Astrocyte of the hippocampus (primary cell): ENCODE data around the gene SESN1.
"Not testable (repeated sequence)": the region's sequence is repeated elsewhere in the genome, so short reads cannot be mapped to it uniquely, and the experiment has no call there.

Source experiments
- DNase-seq: peaks from one replicate; pipeline ENCODE4 v3.0.0; 2011; ENCODE audit warnings: low read depth, low spot score

SESN1 gene

GRCh38 chr6:109001291-109001894, 93.3 kb downstream of the SESN1 start:
- no peak for DNase-seq

GRCh38 chr6:109000289-109000688, 94.4 kb downstream of the SESN1 start:
- no peak for DNase-seq

- DNase-seq: no peak
Measured at GRCh38 chr6:108999428-108999827, 95.2 kb downstream of the SESN1 start.

- DNase-seq: no peak
Measured at GRCh38 chr6:108998485-108998884, 96.2 kb downstream of the SESN1 start.

GRCh38 chr6:108996208-108996607, 98.4 kb downstream of the SESN1 start:
- no peak for DNase-seq

- DNase-seq: no peak
Measured at GRCh38 chr6:108995296-108995695, 99.3 kb downstream of the SESN1 start.

GRCh38 chr6:108993876-108994275, 100.8 kb downstream of the SESN1 start:
- DNase-seq: no peak

- DNase-seq: no peak
Measured at GRCh38 chr6:108989700-108990099, 104.9 kb downstream of the SESN1 start.

GRCh38 chr6:108988765-108989164, 105.9 kb downstream of the SESN1 start:
- no peak for DNase-seq

- peak; percentile 47 for DNase-seq
Measured at GRCh38 chr6:108988296-108988695, 106.3 kb downstream of the SESN1 start.

GRCh38 chr6:108987156-108987555, 107.5 kb downstream of the SESN1 start:
- DNase-seq: no peak

- DNase-seq: no peak
Measured at GRCh38 chr6:108985301-108985700, 109.3 kb downstream of the SESN1 start.

- no peak for DNase-seq
Measured at GRCh38 chr6:108983151-108983550, 111.5 kb downstream of the SESN1 start.

GRCh38 chr6:108982154-108983113, 112.2 kb downstream of the SESN1 start:
- no peak for DNase-seq

GRCh38 chr6:108978638-108979037, 116.0 kb downstream of the SESN1 start:
- not testable (repeated sequence) for DNase-seq

- no peak for DNase-seq
Measured at GRCh38 chr6:108974201-108974600, 120.4 kb downstream of the SESN1 start.

GRCh38 chr6:108969776-108970175, 124.9 kb downstream of the SESN1 start:
- DNase-seq: peak; percentile 8

GRCh38 chr6:108968325-108969316, 126.0 kb downstream of the SESN1 start:
- DNase-seq: no peak

GRCh38 chr6:108966855-108967755, 127.5 kb downstream of the SESN1 start:
- peak; percentile 72 for DNase-seq

GRCh38 chr6:108966251-108966650, 128.4 kb downstream of the SESN1 start:
- no peak for DNase-seq

- DNase-seq: peak; percentile 44
Measured at GRCh38 chr6:108961985-108962384, 132.7 kb downstream of the SESN1 start.
